ENCODE measurements around the gene P4HB. TPM values are rescaled to one million over a fixed set of nuclear protein-coding genes. Genes with fewer than 3 reads are reported as not detected.
A peak's percentile ranks its signal among the peaks of the same experiment; 100 is the strongest.

Gene P4HB
- total RNA-seq, 8 experiments from 2014 or later = 116 to 461 (median 257) TPM

DNA sequence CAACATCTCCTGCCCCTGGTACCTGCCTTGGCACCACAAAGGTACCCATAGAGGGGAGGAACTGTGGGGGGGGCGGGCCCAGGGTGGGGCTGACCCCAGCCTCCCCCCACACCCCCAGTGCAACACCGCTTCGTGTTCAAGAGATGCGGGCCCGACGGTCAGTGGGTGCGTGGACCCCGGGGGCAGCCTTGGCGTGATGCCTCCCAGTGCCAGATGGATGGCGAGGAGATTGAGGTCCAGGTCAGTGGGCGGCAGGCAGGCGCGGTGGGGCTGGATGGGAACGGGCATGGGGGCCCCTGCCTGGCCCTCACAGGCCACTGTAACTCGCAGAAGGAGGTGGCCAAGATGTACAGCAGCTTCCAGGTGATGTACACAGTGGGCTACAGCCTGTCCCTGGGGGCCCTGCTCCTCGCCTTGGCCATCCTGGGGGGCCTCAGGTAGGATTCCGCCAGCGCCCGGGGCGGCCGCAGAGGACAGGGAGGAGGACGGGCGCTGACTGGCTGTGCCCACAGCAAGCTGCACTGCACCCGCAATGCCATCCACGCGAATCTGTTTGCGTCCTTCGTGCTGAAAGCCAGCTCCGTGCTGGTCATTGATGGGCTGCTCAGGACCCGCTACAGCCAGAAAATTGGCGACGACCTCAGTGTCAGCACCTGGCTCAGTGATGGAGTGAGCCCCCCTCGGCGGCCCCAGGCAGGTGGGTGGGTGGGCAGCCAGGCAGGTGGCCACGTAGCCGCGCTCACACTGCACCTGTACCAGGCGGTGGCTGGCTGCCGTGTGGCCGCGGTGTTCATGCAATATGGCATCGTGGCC, 49.2 kb downstream of the P4HB start:
- no peak overlapping the region for H3K27ac ChIP-seq
- in situ Hi-C loops (cut with MboI; ENCODE audit: low pct_unique_long_range_greater_than_20kb in 2 of 9, low sequenced_read_pairs in 9 of 9, unreplicated experiment in 9 of 9) = no loop called here
- no peak for ATAC-seq (replicated peaks in 6 of 8)
- H3K4me1 ChIP-seq (replicated peaks in 1 of 2) = peaks cover 11 to 12% of the 10 kb centered on the region in 2 donors
- no peak overlapping the region for H3K4me3 ChIP-seq
- WGBS, 10 experiments = 18 to 74% (median 50%) methylated on average over 1 to 4 of the region's 42 CpGs; no CpG with 5 or more reads in 6 of the 10 experiments

DNA sequence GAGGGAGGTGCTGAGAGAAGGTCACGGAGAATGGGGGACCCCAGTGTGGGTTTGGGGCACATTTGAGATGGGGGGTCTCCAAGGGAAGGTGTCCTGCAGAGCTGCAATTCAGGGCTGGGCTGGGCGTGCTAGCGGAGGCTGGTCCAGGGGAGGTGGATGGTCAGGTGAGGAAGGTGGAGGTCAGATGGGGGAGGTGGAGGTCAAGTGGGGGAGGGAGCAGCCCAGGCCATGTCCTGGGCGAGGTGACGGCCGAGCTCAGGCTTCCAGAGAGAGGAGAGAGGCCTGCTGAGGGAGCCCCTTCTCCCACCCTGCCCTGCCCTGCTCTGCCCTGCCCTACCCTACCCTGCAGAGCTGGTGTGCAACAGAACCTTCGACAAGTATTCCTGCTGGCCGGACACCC, 49.9 kb downstream of the P4HB start:
- no peak for ATAC-seq (replicated peaks in 6 of 8)
- Histone ChIP-seq H3K4me1 (replicated peaks in 1 of 2) (peaks cover 8 to 11% of the 10 kb centered on the region in 2 donors), H3K27ac (no peak overlapping the region), H3K4me3 (no peak overlapping the region)
- in situ Hi-C loops (cut with MboI; ENCODE audit: low pct_unique_long_range_greater_than_20kb in 2 of 9, low sequenced_read_pairs in 9 of 9, unreplicated experiment in 9 of 9) = no loop called here
- no CpG with 5 or more reads among the region's 8 CpGs for WGBS, 10 experiments

DNA sequence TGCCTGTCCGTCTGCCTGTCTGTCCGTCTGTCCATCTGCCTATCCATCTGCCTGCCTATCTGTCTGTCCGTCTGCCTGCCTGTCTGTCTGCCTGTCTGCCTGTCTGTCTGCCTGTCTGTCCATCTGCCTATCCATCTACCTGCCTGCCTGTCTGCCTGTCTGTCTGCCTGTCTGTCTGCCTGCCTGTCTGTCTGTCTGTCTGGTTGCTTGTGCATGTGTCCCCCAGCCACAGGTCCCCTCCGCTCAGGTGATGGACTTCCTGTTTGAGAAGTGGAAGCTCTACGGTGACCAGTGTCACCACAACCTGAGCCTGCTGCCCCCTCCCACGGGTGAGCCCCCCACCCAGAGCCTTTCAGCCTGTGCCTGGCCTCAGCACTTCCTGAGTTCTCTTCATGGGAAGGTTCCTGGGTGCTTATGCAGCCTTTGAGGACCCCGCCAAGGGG, 50.8 kb downstream of the P4HB start:
- Histone ChIP-seq H3K4me1 (replicated peaks in 1 of 2) (peaks cover 5% of the 10 kb centered on the region in 2 donors), H3K4me3 (no peak overlapping the region), H3K27ac (no peak overlapping the region)
- in situ Hi-C loops (cut with MboI; ENCODE audit: low pct_unique_long_range_greater_than_20kb in 2 of 9, low sequenced_read_pairs in 9 of 9, unreplicated experiment in 9 of 9) = no loop called here
- no peak for ATAC-seq (replicated peaks in 6 of 8)
- WGBS, 10 experiments = 33 to 75% (median 43%) methylated on average over 1 to 5 of the region's 7 CpGs; no CpG with 5 or more reads in 6 of the 10 experiments

DNA sequence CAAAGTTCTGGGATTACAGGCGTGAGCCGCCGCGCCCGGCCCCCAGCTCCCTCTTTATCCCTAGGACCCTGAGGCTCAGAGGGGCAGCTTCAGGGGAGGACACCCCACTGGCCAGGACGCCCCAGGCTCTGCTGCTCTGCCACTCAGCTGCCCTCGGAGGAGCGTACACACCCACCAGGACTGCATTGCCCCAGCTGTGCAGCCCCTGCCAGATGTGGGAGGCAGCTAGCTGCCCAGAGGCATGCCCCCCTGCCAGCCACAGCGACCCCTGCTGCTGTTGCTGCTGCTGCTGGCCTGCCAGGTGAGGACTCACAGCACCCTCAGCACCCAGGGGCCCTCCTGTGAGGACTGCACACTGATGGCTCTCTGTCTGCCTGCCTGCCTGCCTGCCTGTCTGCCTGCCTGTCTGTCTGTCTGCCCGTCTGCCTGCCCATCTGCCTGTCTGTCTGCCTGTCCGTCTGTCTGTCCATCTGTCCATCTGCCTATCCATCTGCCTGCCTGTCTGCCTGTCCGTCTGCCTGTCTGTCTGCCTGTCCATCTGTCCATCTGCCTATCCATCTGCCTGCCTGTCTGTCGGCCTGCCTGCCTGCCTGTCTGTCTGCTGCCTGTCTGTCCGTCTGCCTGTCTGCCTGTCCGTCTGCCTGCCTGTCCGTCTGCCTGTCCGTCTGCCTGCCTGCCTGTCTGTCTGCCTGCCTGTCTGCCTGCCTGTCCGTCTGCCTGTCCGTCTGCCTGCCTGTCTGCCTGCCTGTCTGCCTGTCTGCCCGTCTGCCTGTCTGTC, 51.4 kb downstream of the P4HB start:
- H3K27ac ChIP-seq = no peak overlapping the region
- H3K4me1 ChIP-seq (replicated peaks in 1 of 2) = peaks cover 5 to 11% of the 10 kb centered on the region in 2 donors
- peak in 1 of 8 experiments; percentile 14 for ATAC-seq (replicated peaks in 6 of 8)
- 30 to 100% (median 55%) methylated on average over 1 to 6 of the region's 20 CpGs; no CpG with 5 or more reads in 4 of the 10 experiments for WGBS, 10 experiments
- H3K4me3 ChIP-seq = no peak overlapping the region
- in situ Hi-C loops (cut with MboI; ENCODE audit: low pct_unique_long_range_greater_than_20kb in 2 of 9, low sequenced_read_pairs in 9 of 9, unreplicated experiment in 9 of 9) = no loop called here

DNA sequence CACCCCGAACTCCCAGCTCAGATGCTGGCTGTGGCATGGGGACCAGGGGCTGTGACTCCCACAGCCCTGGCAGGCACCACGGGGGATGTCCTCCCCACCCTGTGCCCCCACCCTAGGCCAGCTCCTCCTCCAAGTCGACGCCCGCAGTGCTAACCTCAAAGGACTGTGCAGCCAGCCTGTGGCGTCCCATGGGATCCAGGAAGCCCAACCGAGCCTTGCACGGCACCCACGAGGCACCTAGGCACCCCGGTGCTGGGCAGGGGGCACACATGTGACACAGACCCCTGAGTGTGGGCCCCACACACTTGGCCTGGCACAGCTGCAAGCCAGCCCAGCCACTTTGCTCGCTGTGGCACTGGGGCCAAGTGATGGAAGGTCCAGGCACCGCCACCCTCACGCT, 52.5 kb downstream of the P4HB start:
- no peak for ATAC-seq (replicated peaks in 6 of 8)
- WGBS, 10 experiments = 60% methylated on average over 1 to 2 of the region's 13 CpGs; no CpG with 5 or more reads in 7 of the 10 experiments
- Histone ChIP-seq H3K4me1 (replicated peaks in 1 of 2) (peaks cover 5 to 11% of the 10 kb centered on the region in 2 donors), H3K27ac (no peak overlapping the region), H3K4me3 (no peak overlapping the region)
- in situ Hi-C loops (cut with MboI; ENCODE audit: low pct_unique_long_range_greater_than_20kb in 2 of 9, low sequenced_read_pairs in 9 of 9, unreplicated experiment in 9 of 9) = no loop called here

DNA sequence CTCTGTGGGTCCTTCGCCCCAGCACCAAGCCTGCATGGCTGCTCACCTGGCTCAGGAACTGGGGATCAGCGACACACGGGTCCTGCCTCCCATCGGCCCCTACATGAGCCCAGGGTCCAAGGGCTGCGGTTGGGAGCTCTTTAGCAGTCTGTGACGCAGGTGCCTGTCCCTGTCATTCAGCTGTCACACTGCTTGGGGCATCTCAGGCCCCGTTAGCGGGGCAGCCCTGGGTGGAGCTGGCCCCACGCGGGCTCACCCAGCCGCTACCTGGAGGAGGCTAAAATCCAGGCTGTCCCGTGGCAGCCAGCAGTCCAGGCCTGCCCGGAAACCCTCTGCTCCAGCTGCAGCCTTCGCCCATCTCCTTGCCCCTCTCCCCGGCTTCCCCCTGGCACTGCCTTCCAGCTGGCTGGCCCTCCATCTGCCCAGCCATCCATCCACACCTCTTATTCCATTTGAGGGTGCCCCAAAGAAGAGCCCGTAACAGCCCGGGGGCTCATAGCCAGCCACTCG, 53.1 kb downstream of the P4HB start:
- Histone ChIP-seq H3K4me3 (no peak overlapping the region), H3K27ac (no peak overlapping the region), H3K4me1 (replicated peaks in 1 of 2) (peaks cover 5 to 11% of the 10 kb centered on the region in 2 donors)
- ATAC-seq (replicated peaks in 6 of 8) = peak in 4 of 8 experiments; percentile 3 to 16 (median 8)
- WGBS, 10 experiments = 10 to 48% methylated on average over 2 to 6 of the region's 18 CpGs; no CpG with 5 or more reads in 8 of the 10 experiments
- in situ Hi-C loops (cut with MboI; ENCODE audit: low pct_unique_long_range_greater_than_20kb in 2 of 9, low sequenced_read_pairs in 9 of 9, unreplicated experiment in 9 of 9) = no loop called here

DNA sequence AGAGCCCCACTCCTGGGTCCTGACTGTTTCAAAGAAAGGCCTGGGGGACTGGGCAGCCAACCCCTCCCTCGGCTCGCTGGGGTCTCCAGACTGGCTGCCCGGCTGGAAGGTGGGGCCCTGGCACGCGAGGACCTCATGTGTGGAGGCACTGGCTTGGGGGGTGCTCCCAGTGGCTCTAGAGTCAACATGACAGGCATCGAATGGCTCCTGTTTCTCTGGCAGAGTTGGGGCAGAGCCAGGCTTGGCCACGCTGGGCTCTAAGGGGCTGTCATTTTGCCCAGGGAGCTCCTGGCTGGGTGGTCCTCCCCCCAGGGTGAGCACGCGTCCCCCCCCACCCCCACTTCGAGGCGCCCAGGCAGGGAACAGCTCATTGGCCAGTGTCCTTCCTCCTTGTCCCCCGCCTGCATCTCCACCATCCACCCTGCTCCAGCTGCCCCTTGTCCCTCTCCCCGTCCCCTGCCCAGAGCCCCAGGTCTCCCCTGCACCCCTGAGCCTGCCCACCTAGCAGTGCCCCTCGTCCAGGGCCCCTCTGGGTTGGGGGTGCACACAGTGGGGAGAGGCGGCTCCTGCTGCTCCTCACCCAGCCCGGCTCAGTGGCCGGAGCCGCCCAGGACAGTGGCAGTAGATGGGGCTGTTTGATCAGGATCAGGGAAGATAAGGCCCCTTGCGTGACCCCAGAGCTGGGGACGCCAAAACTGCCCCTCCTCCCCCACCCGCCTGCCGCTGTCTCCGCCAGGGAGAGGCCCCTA, 53.7 kb downstream of the P4HB start:
- H3K4me1 ChIP-seq (replicated peaks in 1 of 2) = peaks cover 5 to 11% of the 10 kb centered on the region in 2 donors
- WGBS, 10 experiments = 60% methylated on average over 1 of the region's 23 CpGs; no CpG with 5 or more reads in 9 of the 10 experiments
- in situ Hi-C loops (cut with MboI; ENCODE audit: low pct_unique_long_range_greater_than_20kb in 2 of 9, low sequenced_read_pairs in 9 of 9, unreplicated experiment in 9 of 9) = no loop called here
- ATAC-seq (replicated peaks in 6 of 8) = peak in 6 of 8 experiments; percentile 24 to 60 (median 45)
- no peak overlapping the region for H3K27ac ChIP-seq
- H3K4me3 ChIP-seq = no peak overlapping the region

DNA sequence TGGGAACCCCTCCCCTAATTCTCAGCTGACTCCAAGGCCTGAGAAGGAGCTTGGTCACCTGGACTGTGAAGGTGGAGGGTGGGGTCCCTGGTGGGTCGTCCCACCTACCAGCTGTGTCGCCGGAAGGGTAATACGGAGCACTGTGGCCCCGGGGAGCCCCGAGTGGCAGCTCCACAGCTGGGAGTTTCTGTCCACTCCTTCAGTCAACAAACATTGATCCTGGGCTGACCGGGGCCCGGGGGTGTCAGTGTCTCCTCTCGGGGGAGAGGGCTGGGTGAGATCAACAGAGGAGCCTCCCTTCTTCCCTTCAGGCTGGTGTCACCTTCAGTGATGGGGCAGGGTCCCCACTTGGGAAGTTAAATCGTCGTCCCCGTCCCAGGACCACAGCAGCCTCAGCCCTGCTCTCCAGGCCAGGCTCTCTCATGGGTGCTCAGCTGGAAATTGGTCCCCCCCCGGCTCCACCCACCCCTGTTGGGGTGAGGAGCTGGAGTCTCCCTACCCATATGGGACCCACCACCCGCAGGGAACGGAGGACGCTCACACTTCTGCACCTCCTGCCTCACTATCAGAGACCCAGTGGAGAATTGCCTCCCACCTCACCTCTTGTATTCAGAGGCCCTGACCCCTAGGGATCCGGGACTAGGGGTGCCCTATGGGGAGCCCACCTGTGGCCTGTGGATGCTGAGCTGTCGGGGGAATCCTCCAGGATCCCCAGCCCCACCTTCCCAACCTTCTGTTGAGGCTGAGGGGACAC, 54.5 kb downstream of the P4HB start:
- no peak for ATAC-seq (replicated peaks in 6 of 8)
- peaks cover 5 to 11% of the 10 kb centered on the region in 2 donors for H3K4me1 ChIP-seq (replicated peaks in 1 of 2)
- in situ Hi-C loops (cut with MboI; ENCODE audit: low pct_unique_long_range_greater_than_20kb in 2 of 9, low sequenced_read_pairs in 9 of 9, unreplicated experiment in 9 of 9) = no loop called here
- WGBS, 10 experiments = 33 to 64% (median 40%) methylated on average over 1 to 5 of the region's 18 CpGs; no CpG with 5 or more reads in 6 of the 10 experiments
- no peak overlapping the region for H3K27ac ChIP-seq
- no peak overlapping the region for H3K4me3 ChIP-seq

DNA sequence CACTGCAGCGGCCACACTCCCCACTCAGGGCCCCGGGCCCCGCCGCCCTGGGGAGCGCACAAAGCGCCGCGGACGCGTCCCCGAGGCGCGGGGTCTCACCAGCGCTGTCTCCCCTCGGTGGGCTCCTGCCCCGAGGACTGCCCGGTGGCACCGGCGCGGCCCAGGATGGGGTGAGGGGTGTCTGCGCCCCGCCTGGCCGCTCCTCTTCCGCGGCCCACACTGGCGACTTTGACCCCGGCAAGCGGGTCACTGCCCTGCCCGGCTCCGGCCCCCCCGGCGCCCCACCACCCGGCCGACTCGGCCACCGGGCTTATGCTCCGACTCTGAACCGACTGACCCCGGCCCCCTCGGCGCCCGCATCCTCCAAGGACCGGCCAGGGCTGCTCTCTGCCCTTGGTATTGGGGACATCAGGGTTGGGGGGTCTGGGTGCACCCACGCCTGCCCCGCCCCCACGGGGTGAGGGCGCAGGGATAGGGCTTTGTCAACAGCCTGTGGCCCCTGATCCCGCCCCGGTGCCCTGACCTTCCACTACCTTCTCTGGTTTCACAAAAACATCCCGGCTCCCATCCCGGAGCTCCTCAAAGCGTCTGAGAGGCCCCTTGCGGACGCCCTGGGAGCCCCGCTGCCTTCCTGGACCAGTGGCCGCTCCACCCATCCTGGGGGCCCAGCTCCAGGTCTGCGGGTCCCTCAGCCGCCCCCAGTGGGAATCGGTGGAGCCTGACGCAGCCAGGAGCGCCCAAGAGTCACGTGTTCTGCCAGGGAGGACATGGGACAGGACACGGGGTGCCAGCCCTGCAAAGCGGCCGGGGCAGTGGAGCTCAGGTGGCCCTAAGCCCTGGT, 55.6 kb downstream of the P4HB start:
- WGBS, 10 experiments = 0% methylated on average over 1 to 2 of the region's 65 CpGs; no CpG with 5 or more reads in 8 of the 10 experiments
- Histone ChIP-seq H3K4me3 (peak overlapping the region in 1 of 5 donors; percentile 18), H3K4me1 (replicated peaks in 1 of 2) (peaks cover 5 to 11% of the 10 kb centered on the region in 2 donors), H3K27ac (no peak overlapping the region)
- ATAC-seq (replicated peaks in 6 of 8) = peak in 4 of 8 experiments; percentile 6 to 21 (median 13)
- in situ Hi-C loops (cut with MboI; ENCODE audit: low pct_unique_long_range_greater_than_20kb in 2 of 9, low sequenced_read_pairs in 9 of 9, unreplicated experiment in 9 of 9) = no loop called here

DNA sequence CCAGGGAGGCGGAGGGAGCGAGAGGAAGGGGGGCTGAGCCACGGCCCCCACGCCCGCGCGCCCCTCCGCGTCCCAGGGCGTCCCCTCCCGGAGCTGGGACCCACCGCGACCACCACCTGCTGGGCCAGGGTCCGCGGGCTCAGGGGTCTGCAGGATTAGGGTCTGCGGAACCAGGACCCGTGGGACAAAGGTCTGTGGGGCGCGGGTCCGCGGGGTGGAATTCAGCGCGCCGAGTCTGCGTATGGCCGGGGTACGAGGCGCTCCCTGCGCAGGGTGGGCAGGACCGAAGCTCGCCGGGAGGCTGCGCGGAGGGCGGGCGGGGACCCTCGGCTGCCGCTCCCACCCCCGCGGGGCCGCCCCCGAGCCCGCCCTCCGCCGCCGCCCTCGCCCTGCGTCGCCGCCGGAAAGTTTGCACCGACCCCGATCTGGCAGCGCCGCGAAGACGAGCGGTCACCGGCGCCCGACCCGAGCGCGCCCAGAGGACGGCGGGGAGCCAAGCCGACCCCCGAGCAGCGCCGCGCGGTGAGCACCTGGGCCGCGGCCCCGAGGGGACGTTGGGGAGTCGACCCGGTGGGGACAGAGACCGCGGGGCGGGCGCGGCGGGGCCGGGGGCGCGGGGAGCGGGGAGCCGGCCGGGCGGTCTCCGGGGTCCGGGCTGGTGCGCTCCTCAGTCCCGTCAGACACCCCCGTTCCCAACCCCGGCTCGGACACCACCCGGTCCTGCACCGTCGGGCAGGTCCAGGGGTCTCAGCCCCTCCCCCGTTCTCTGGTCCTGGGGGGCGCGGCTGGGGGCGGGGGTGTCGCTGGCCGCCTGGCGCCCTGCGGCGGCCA, 56.4 kb downstream of the P4HB start, which contains the start of gene GCGR:
GCGR (plus strand) TSS at position 423 of the 831 bp plus-strand sequence. CDS start 4,869 bp downstream, outside the sequence.
- peak within 1 kb of the TSS in 3 of 5 donors; percentile 16 to 28 (median 18) for H3K4me3 ChIP-seq
- WGBS, 10 experiments = no CpG with 5 or more reads among the region's 110 CpGs
- in situ Hi-C loops (cut with MboI; ENCODE audit: low pct_unique_long_range_greater_than_20kb in 2 of 9, low sequenced_read_pairs in 9 of 9, unreplicated experiment in 9 of 9) = no loop called here
- peak in 6 of 8 experiments; percentile 13 to 32 (median 26) for ATAC-seq (replicated peaks in 6 of 8)
- no peak within 1 kb of the TSS for H3K27ac ChIP-seq
- peaks cover 5 to 11% of the 10 kb centered on the region in 2 donors for H3K4me1 ChIP-seq (replicated peaks in 1 of 2)
